Loucy (cell line): ENCODE measurements around the gene PLIN5.

Experiments
- EZH2phosphoT487 ChIP-seq: fragments of 200-600 bp; IDR thresholded peaks from 2 replicates; pipeline ENCODE4 v1.6.1; 2018; ENCODE audit warnings: antibody characterized with exemption, mild to moderate bottlenecking, moderate library complexity, borderline replicate concordance
- TF ChIP-seq, protein P1 (sequence below): fragments of 200-600 bp; sonication (generic); conservative IDR thresholded peaks from 2 replicates; pipeline ENCODE4 v1.5.1; 2014; ENCODE audit warnings: mild to moderate bottlenecking, antibody characterized with exemption, low read length

DNA sequence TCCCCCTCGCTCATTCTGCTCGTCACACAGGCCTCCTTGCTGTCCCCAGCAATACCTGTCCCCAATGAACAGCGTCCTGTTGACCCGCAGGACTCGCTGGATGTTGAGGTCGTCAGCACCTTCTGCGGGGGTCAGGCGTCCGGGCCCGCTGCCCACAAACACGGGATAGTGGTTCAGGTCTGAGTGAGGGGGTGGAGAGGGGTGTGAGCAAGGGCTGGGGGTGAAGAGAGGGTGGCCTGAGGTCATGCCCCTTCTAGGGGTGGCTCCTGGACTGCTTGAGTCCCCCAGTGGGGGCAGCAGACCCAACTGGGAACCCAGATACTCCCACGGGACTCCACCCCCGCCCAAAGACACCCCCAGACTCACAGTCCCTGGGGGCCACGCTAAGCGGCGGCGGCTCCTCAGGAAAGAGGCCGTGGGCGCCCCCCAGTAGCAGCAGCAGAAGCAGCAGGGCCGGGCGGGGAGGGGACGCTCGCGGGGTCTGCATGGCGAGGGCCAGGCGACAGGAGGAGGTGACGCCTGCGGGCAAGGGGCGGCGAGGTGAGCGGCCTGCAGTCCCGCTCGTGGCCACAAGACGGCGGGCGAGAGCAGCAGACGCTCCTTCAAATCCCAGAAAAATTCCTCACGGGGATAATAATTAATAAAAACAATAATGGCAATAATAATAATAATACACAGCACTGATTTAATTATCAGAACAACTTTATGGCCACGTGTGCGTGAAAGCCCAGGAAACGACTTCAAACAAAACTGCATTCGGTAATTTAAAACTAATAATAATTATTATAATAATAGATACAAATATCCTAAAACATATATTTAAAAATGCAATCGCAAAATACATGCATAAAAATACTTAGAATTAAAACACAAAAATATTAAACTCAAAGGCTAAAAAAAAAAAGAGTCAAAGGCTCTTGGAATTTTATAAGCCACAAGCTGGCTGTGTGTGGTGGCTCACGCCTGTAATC, 23.2 kb upstream of the PLIN5 start:
- TF ChIP-seq, protein P1, sequence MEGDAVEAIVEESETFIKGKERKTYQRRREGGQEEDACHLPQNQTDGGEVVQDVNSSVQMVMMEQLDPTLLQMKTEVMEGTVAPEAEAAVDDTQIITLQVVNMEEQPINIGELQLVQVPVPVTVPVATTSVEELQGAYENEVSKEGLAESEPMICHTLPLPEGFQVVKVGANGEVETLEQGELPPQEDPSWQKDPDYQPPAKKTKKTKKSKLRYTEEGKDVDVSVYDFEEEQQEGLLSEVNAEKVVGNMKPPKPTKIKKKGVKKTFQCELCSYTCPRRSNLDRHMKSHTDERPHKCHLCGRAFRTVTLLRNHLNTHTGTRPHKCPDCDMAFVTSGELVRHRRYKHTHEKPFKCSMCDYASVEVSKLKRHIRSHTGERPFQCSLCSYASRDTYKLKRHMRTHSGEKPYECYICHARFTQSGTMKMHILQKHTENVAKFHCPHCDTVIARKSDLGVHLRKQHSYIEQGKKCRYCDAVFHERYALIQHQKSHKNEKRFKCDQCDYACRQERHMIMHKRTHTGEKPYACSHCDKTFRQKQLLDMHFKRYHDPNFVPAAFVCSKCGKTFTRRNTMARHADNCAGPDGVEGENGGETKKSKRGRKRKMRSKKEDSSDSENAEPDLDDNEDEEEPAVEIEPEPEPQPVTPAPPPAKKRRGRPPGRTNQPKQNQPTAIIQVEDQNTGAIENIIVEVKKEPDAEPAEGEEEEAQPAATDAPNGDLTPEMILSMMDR = peak; percentile 66
- TF ChIP-seq EZH2phosphoT487 = no peak
